HepG2 (cell line): Measurements from ENCODE around the gene ACBD5. TPM values are rescaled to one million over a fixed set of nuclear protein-coding genes. Genes with fewer than 3 reads are reported as not detected.

Experiments used
- AFF4 ChIP-seq: sonication (generic); formaldehyde crosslinking; IDR thresholded peaks from 2 replicates; pipeline ENCODE4 v1.4.0; 2020; ENCODE audit warnings: missing genetic modification reagents
- CCDC6 ChIP-seq: sonication (generic); formaldehyde crosslinking; IDR thresholded peaks from 2 replicates; pipeline ENCODE4 v1.8.1; 2022; ENCODE audit warnings: mild to moderate bottlenecking, missing genetic modification reagents, moderate library complexity
- ETS1 ChIP-seq: sonication (generic); formaldehyde crosslinking; IDR thresholded peaks from 2 replicates; pipeline ENCODE4 v1.4.0; 2020; ENCODE audit warnings: missing genetic modification reagents
- GPN1 ChIP-seq: sonication (generic); formaldehyde crosslinking; IDR thresholded peaks from 2 replicates; pipeline ENCODE4 v1.5.1; 2020; ENCODE audit warnings: missing genetic modification reagents, borderline replicate concordance
- MAFG ChIP-seq: sonication (generic); formaldehyde crosslinking; IDR thresholded peaks from 2 replicates; pipeline ENCODE4 v1.5.1; 2020; ENCODE audit warnings: mild to moderate bottlenecking, missing genetic modification reagents
- MED8 ChIP-seq: sonication (generic); formaldehyde crosslinking; IDR thresholded peaks from 2 replicates; pipeline ENCODE4 v1.8.1; 2023; ENCODE audit warnings: mild to moderate bottlenecking, missing genetic modification reagents; ENCODE audit not compliant: insufficient replicate concordance
- MTF2 ChIP-seq: sonication (generic); formaldehyde crosslinking; IDR thresholded peaks from 2 replicates; pipeline ENCODE4 v1.5.0; 2020; ENCODE audit warnings: missing genetic modification reagents, borderline replicate concordance
- NFYC ChIP-seq: IDR thresholded peaks from 2 replicates; pipeline ENCODE4 v1.6.1; 2016; ENCODE audit warnings: missing genetic modification reagents, missing compliant biosample characterization
- ZBTB39 ChIP-seq: sonication (generic); formaldehyde crosslinking; IDR thresholded peaks from 2 replicates; pipeline ENCODE4 v1.5.0; 2020; ENCODE audit warnings: missing genetic modification reagents
- ZFP62 ChIP-seq: sonication (generic); formaldehyde crosslinking; IDR thresholded peaks from 2 replicates; pipeline ENCODE4 v1.4.0; 2020; ENCODE audit warnings: missing genetic modification reagents
- ZHX1 ChIP-seq: sonication (generic); formaldehyde crosslinking; IDR thresholded peaks from 2 replicates; pipeline ENCODE4 v1.8.1; 2022; ENCODE audit warnings: low read depth, mild to moderate bottlenecking, missing genetic modification reagents
- ZIK1 ChIP-seq: sonication (generic); formaldehyde crosslinking; IDR thresholded peaks from 2 replicates; pipeline ENCODE4 v1.5.0; 2020; ENCODE audit warnings: mild to moderate bottlenecking, low read depth, missing genetic modification reagents, borderline replicate concordance
- ZNF263 ChIP-seq: sonication (generic); formaldehyde crosslinking; IDR thresholded peaks from 2 replicates; pipeline ENCODE4 v1.4.0; 2020; ENCODE audit warnings: missing genetic modification reagents
- ZNF333 ChIP-seq: sonication (generic); formaldehyde crosslinking; IDR thresholded peaks from 2 replicates; pipeline ENCODE4 v1.4.0; 2020; ENCODE audit warnings: mild to moderate bottlenecking, missing genetic modification reagents, borderline replicate concordance
- ZNF652 ChIP-seq: IDR thresholded peaks from 2 replicates; pipeline ENCODE4 v1.6.1; 2016; ENCODE audit warnings: low read depth, borderline replicate concordance
- ZNF770 ChIP-seq: sonication (generic); formaldehyde crosslinking; IDR thresholded peaks from 2 replicates; pipeline ENCODE4 v1.5.0; 2020; ENCODE audit warnings: mild to moderate bottlenecking, missing genetic modification reagents
- ZNF780A ChIP-seq: sonication (generic); formaldehyde crosslinking; IDR thresholded peaks from 2 replicates; pipeline ENCODE4 v1.8.0; 2022; ENCODE audit warnings: mild to moderate bottlenecking, missing genetic modification reagents, moderate library complexity
- polyA plus RNA-seq, 8 experiments: library from polyadenylated mRNA; depleted of rRNA in 3 of 8; stranded (reverse) in 7 of 8; unstranded in 1 of 8; fragments of >200 nt; fragmentation: Illumina TruSeq in 4 of 8; extraction: Trizol in 4 of 8; gene quantifications; 2 replicates each; pipeline versions ENCODE4 v1.2.1 to v1.2.3, GENCODE V29; 2011 to 2016; ENCODE audit warnings: low read depth in 4 of 8, missing spikeins in 1 of 8, mixed read lengths in 1 of 8; ENCODE audit not compliant: insufficient read depth in 1 of 8
- total RNA-seq, 5 experiments: library from RNA; depleted of rRNA; stranded (reverse); fragments of >200 nt; fragmentation: Illumina TruSeq; extraction: Trizol; gene quantifications; 2 replicates each; pipeline ENCODE4 v1.2.3, GENCODE V29; 2016; ENCODE audit warnings: low read depth in 1 of 5

ACBD5 gene
- total and polyA plus RNA-seq, 2 of the 13 experiments (the other 11 are each of a cell fraction or from before 2014, with no cell fraction given) = 10.3 to 14.8 TPM

GRCh38 chr10:27155066-27155754, 85.4 kb downstream of the ACBD5 start, which contains the start of gene MASTL (continued):
- TF ChIP-seq ZHX1 (peak; percentile 59; the same call in 1 of the 2 replicates), ZNF263 (CRISPR knock-in tag) (no peak), ZBTB39 (CRISPR knock-in tag) (no peak), CCDC6 (CRISPR knock-in tag) (no peak; the same call in none of the 2 replicates), ZFP62 (CRISPR knock-in tag) (no peak), ZNF770 (CRISPR knock-in tag) (peak; percentile 17; the same call in 1 of the 2 replicates), MED8 (CRISPR knock-in tag) (no peak), ZNF652 (CRISPR knock-in tag) (no peak; the same call in 1 of the 2 replicates), ZIK1 (no peak), MTF2 (CRISPR knock-in tag) (no peak), ZNF780A (no peak), NFYC (CRISPR knock-in tag) (peak; percentile 50; the same call in 1 of the 2 replicates), AFF4 (0 out of 2 replicates have a peak, but pooled peaks have one; percentile 23), ETS1 (CRISPR knock-in tag) (peak; percentile 39; the same call in 1 of the 2 replicates), ZNF333 (CRISPR knock-in tag) (no peak), MAFG (no peak), GPN1 (CRISPR knock-in tag) (no peak)
